ENCODE results near the gene PSMC2. TPM values are rescaled to one million over a fixed set of nuclear protein-coding genes. Genes with fewer than 3 reads are reported as not detected.

The PSMC2 gene
- total RNA-seq: 116 and 182 TPM in 2 replicates

GRCh38 chr7:103347507-103348267 lies at the start of gene PSMC2:
Gene PSMC2 (plus strand): TSS chr7:103347643. CDS start chr7:103347712, 69 bp downstream.

GRCh38 chr7:103344453-103345149 lies 2.8 kb upstream of the PSMC2 start, which contains the start of gene DNAJC2:
Gene DNAJC2 (minus strand): TSS chr7:103344767. CDS start chr7:103344622, 145 bp downstream.

Other genes starting within 250 kb of the PSMC2 start
- 4.0 and 5.8 TPM in 2 replicates for gene NAPEPLD, start 198.5 kb upstream of the PSMC2 start, total RNA-seq
- gene PMPCB, start 50.2 kb upstream of the PSMC2 start, total RNA-seq: 42.9 and 48.8 TPM in 2 replicates
- gene DNAJC2, start 2.9 kb upstream of the PSMC2 start, total RNA-seq: 13.9 and 16.6 TPM in 2 replicates
- not detected in 2 replicates for gene SLC26A5, start 98.6 kb downstream of the PSMC2 start, total RNA-seq

Measured in tracheal epithelial cell (primary cell).